Measurements from ENCODE around the gene URI1. TPM values are rescaled to one million over a fixed set of nuclear protein-coding genes. Genes with fewer than 3 reads are reported as not detected.

The URI1 gene
- total and polyA plus RNA-seq, 2 donors (not counting 1 experiment from before 2014, with no cell fraction given) = 21.3 to 54.2 TPM

DNA sequence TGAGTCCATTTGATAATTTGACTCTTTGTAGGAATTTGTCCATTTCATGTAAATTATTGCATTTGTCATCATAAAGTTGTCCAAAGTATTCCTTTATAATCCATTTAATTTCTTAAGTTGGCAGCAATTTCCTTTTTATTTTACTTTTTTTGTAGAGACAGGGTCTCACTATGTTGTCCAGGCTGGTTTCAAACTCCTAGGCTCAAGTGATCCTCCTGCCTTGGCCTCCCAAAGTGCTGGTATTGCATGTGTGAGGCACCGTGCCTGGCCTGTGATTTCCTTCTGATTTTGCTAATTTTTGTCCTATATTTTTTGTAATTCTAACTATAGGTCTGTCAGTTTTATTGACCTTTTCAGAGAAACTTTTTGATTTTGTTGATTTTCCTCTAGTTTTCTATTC, 84.9 kb downstream of the URI1 start:
- POLR2A ChIA-PET = no interaction called here
- no CpG with 5 or more reads among the region's 1 CpG for WGBS (ENCODE audit: insufficient coverage)
- no peaks in the 10 kb centered on the region for H3K27me3 Mint-ChIP-seq

DNA sequence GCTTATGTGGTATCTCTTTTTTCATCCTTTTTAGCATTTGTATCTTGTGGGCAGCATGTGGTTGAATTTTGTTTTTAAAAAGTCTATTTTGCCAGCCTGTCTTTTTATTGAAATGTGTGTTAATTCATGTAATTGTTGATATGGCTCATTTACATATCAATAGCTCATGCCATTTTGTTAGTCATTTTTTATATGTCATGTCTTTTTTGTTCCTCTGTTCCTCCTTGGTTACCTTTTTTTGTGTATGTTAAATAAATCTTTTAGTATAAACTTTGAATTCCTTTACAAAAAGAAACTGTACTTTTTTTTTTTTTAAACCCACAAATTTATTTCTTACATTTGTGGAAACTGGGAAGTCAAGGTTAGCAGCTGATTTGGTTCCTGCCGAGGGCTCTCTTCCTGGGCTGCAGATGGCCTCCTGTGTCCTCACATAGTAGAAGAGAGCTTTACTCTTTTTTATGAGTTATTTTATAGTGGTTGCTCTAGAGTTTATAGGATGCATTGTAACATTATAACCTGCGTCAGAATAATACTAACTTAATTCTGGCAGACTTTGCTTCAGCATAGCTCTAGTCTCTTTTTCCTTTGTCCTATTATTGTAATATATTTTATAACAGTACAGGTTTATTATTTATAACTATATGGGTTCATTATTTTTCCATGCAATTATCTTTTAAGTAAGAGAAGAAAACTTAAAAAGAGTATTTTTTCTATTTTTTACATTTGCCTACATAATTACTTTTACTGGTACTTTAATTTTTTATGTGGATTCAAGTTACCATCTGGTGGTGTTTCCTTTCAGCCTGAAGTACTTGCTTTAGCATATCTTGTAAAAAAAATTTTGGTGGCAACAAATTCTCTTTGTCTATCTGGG, 86.3 kb downstream of the URI1 start:
- ATAC-seq (ENCODE audit: low read depth) (no peak), DNase-seq (no peak)
- no peak overlapping the region for H3K27ac ChIP-seq (ENCODE audit: low read length in 2 of 2)
- Mint-ChIP-seq H3K27me3 (no peaks in the 10 kb centered on the region), H3K27ac (no peak overlapping the region), H3K4me3 (no peak overlapping the region), H3K4me1 (peaks cover 13% of the 10 kb centered on the region), H3K9me3 (ENCODE audit: insufficient read depth) (peaks cover 2% of the 10 kb centered on the region)
- no peak overlapping the region for H3K4me3 ChIP-seq (ENCODE audit: control extremely low read depth in 1 of 5, extremely low read depth in 1 of 5, insufficient read depth in 1 of 5, low read depth in 2 of 5, low read length in 4 of 5)
- WGBS (ENCODE audit: insufficient coverage) = no CpG with 5 or more reads among the region's 2 CpGs
- no peaks in the 10 kb centered on the region for H4K20me1 ChIP-seq (ENCODE audit: control insufficient read depth, insufficient read depth, low read length, poor library complexity, severe bottlenecking)
- peaks cover 3 to 6% of the 10 kb centered on the region in 2 experiments for H3K36me3 ChIP-seq (replicated peaks in 1 of 2; ENCODE audit: control extremely low read depth in 1 of 2, control insufficient read depth in 1 of 2, extremely low read depth in 1 of 2, insufficient read depth in 2 of 2, low read length in 1 of 2)
- H3K27me3 ChIP-seq (replicated peaks in 1 of 4; ENCODE audit: control extremely low read depth in 1 of 4, control insufficient read depth in 3 of 4, insufficient read depth in 4 of 4, low read length in 3 of 4) = no peaks in the 10 kb centered on the region
- intact Hi-C loops (cut with micrococcal nuclease) = no loop called here
- H3K9ac ChIP-seq (ENCODE audit: low read length) = no peak overlapping the region
- no peaks in the 10 kb centered on the region for H3K79me2 ChIP-seq (ENCODE audit: control insufficient read depth, insufficient read depth, low read length)
- ChIA-PET POLR2A (no interaction called here), CTCF (no interaction called here)
- no peak overlapping the region for H3K4me2 ChIP-seq (replicated peaks; ENCODE audit: low read depth, low read length, poor library complexity, severe bottlenecking)
- TF ChIP-seq, protein P1, sequence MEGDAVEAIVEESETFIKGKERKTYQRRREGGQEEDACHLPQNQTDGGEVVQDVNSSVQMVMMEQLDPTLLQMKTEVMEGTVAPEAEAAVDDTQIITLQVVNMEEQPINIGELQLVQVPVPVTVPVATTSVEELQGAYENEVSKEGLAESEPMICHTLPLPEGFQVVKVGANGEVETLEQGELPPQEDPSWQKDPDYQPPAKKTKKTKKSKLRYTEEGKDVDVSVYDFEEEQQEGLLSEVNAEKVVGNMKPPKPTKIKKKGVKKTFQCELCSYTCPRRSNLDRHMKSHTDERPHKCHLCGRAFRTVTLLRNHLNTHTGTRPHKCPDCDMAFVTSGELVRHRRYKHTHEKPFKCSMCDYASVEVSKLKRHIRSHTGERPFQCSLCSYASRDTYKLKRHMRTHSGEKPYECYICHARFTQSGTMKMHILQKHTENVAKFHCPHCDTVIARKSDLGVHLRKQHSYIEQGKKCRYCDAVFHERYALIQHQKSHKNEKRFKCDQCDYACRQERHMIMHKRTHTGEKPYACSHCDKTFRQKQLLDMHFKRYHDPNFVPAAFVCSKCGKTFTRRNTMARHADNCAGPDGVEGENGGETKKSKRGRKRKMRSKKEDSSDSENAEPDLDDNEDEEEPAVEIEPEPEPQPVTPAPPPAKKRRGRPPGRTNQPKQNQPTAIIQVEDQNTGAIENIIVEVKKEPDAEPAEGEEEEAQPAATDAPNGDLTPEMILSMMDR (IDR thresholded peaks at IDR 0.05) = no peak
- TF ChIP-seq EZH2 (IDR thresholded peaks at IDR 0.05; ENCODE audit: borderline replicate concordance, insufficient read depth, low read depth, low read length, poor library complexity, severe bottlenecking) = no peak
- H3K4me1 ChIP-seq (ENCODE audit: control insufficient read depth in 2 of 2, insufficient read depth in 2 of 2, low read length in 2 of 2) = peaks cover 2 to 8% of the 10 kb centered on the region in 2 donors
- H2AFZ ChIP-seq (ENCODE audit: insufficient read depth, low read depth, low read length, poor library complexity, severe bottlenecking) = no peak overlapping the region
- no peaks in the 10 kb centered on the region for H3K9me3 ChIP-seq (ENCODE audit: control extremely low read depth in 1 of 3, control insufficient read depth in 2 of 3, insufficient read depth in 1 of 3, low read length in 2 of 3)

More for the DNA sequence above, 84.9 kb downstream of the URI1 start:
- Histone ChIP-seq H3K4me1 (ENCODE audit: control insufficient read depth in 2 of 2, insufficient read depth in 2 of 2, low read length in 2 of 2) (peaks cover 2 to 10% of the 10 kb centered on the region in 2 donors), H3K36me3 (replicated peaks in 1 of 2; ENCODE audit: control extremely low read depth in 1 of 2, control insufficient read depth in 1 of 2, extremely low read depth in 1 of 2, insufficient read depth in 2 of 2, low read length in 1 of 2) (peaks cover 3 to 6% of the 10 kb centered on the region in 2 experiments), H3K9me3 (ENCODE audit: control extremely low read depth in 1 of 3, control insufficient read depth in 2 of 3, insufficient read depth in 1 of 3, low read length in 2 of 3) (peaks cover 0 to 3% (median 0%) of the 10 kb centered on the region in 3 donors), H3K79me2 (ENCODE audit: control insufficient read depth, insufficient read depth, low read length) (no peaks in the 10 kb centered on the region), H3K4me2 (replicated peaks; ENCODE audit: low read depth, low read length, poor library complexity, severe bottlenecking) (no peak overlapping the region), H2AFZ (ENCODE audit: insufficient read depth, low read depth, low read length, poor library complexity, severe bottlenecking) (no peak overlapping the region), H3K27ac (ENCODE audit: low read length in 2 of 2) (no peak overlapping the region), H4K20me1 (ENCODE audit: control insufficient read depth, insufficient read depth, low read length, poor library complexity, severe bottlenecking) (no peaks in the 10 kb centered on the region), H3K4me3 (ENCODE audit: control extremely low read depth in 1 of 5, extremely low read depth in 1 of 5, insufficient read depth in 1 of 5, low read depth in 2 of 5, low read length in 4 of 5) (no peak overlapping the region), H3K27me3 (replicated peaks in 1 of 4; ENCODE audit: control extremely low read depth in 1 of 4, control insufficient read depth in 3 of 4, insufficient read depth in 4 of 4, low read length in 3 of 4) (no peaks in the 10 kb centered on the region), H3K9ac (ENCODE audit: low read length) (no peak overlapping the region)
- CTCF ChIA-PET = no interaction called here
- no peaks in the 10 kb centered on the region for H3K9me3 Mint-ChIP-seq (ENCODE audit: insufficient read depth)
- ATAC-seq (ENCODE audit: low read depth) (no peak), DNase-seq (no peak)
- no peak overlapping the region for H3K4me3 Mint-ChIP-seq
- H3K4me1 Mint-ChIP-seq = peaks cover 13% of the 10 kb centered on the region
- no peak overlapping the region for H3K27ac Mint-ChIP-seq
- TF ChIP-seq, protein P1 (IDR thresholded peaks at IDR 0.05) = no peak
- no peak for TF ChIP-seq EZH2 (IDR thresholded peaks at IDR 0.05; ENCODE audit: borderline replicate concordance, insufficient read depth, low read depth, low read length, poor library complexity, severe bottlenecking)
- intact Hi-C loops (cut with micrococcal nuclease) = no loop called here
